Stomach (tissue), 9 donors: ENCODE data around the gene NPHP4. TPM values are rescaled to one million over a fixed set of nuclear protein-coding genes. Genes with fewer than 3 reads are reported as not detected.

Source experiments
- DNase-seq, 2 donors: peaks; one replicate each; pipeline versions ENCODE4 v3.0.0 to v3.0.0-alpha.2; 2013 to 2019
- H3K27ac ChIP-seq, 5 donors: fragments of 200-600 bp in 4 of 5; sonication (generic) in 4 of 5; one replicate each; pipeline ENCODE4 v1.5.1; 2013 to 2019; ENCODE audit warnings: mild to moderate bottlenecking in 1 of 5, moderate library complexity in 1 of 5
- H3K27me3 ChIP-seq, 3 donors: fragments of 200-600 bp; sonication (generic); one replicate each; pipeline ENCODE4 v1.5.1; 2017 to 2019; ENCODE audit warnings: mixed run types in 1 of 3
- H3K36me3 ChIP-seq, 4 donors: fragments of 200-600 bp; sonication (generic); 1 replicate in 3 of 4; 2 replicates in 1 of 4; pipeline ENCODE4 v1.5.1; 2016 to 2019
- H3K4me1 ChIP-seq, 4 donors: fragments of 200-600 bp; sonication (generic); one replicate each; pipeline ENCODE4 v1.5.1; 2016 to 2019
- H3K4me3 ChIP-seq, 4 donors: fragments of 200-600 bp; sonication (generic) in 3 of 4; one replicate each; pipeline ENCODE4 v1.5.1; 2016 to 2019; ENCODE audit warnings: mild to moderate bottlenecking in 1 of 4
- H3K9me3 ChIP-seq, 4 donors: fragments of 200-600 bp; sonication (generic); one replicate each; pipeline ENCODE4 v1.5.1; 2016 to 2019
- CTCF ChIP-seq, 7 experiments: fragments of 450-650 bp in 4 of 7; fragments of 200-600 bp in 3 of 7; sonication (generic) in 3 of 7; IDR thresholded peaks; one replicate each; pipeline ENCODE4 v1.5.1; 2016 to 2019; ENCODE audit warnings: antibody characterized with exemption in 7 of 7, control low read depth in 2 of 7, mild to moderate bottlenecking in 1 of 7
- EP300 ChIP-seq: sonication (generic); formaldehyde crosslinking; IDR thresholded peaks from one replicate; pipeline ENCODE4 v1.6.1; 2017; ENCODE audit warnings: antibody characterized with exemption
- POLR2A ChIP-seq, 4 donors: fragments of 450-650 bp; IDR thresholded peaks; one replicate each; pipeline ENCODE4 v1.6.1; 2016; ENCODE audit warnings: antibody characterized with exemption in 4 of 4, control low read depth in 2 of 4, mild to moderate bottlenecking in 1 of 4, moderate library complexity in 1 of 4
- POLR2AphosphoS5 ChIP-seq, 3 donors: sonication (generic); formaldehyde crosslinking; IDR thresholded peaks; one replicate each; pipeline ENCODE4 v1.6.1; 2016; ENCODE audit warnings: antibody characterized with exemption in 3 of 3
- WGBS, 5 donors: extraction: QIAGEN DNeasy Blood & Tissue Kit in 3 of 5; methylation state at CpG; one replicate each; pipeline versions ENCODE4 v1.1.5 to v1.1.7; 2013 to 2018; 5-methylcytosine and 5-hydroxymethylcytosine counted together
- intact Hi-C: fragments of 100-400 bp; cut with DNase I; formaldehyde crosslinking; loops from one replicate; pipeline ENCODE4 v1.15.1; 2023; ENCODE audit warnings: low total_unique reads
- polyA plus RNA-seq, 3 donors: library from polyadenylated mRNA; stranded (reverse); fragments of 200-250 nt; gene quantifications; one replicate each; pipeline ENCODE4 v1.2.3, GENCODE V29; 2013
- total RNA-seq, 5 donors: library from RNA; depleted of rRNA; stranded (reverse); fragments of >200 nt; gene quantifications; one replicate each; pipeline versions ENCODE4 v1.1.0 to v1.2.3, GENCODE V29; 2014 to 2016
- donor health status: healthy with polysubstance abuse.
- donor health status: Bipolar disorder and iron deficiency.
- donor health status: healthy.

Gene NPHP4
- total and polyA plus RNA-seq, 8 donors = 1.9 to 29.7 (median 7.3) TPM

DNA sequence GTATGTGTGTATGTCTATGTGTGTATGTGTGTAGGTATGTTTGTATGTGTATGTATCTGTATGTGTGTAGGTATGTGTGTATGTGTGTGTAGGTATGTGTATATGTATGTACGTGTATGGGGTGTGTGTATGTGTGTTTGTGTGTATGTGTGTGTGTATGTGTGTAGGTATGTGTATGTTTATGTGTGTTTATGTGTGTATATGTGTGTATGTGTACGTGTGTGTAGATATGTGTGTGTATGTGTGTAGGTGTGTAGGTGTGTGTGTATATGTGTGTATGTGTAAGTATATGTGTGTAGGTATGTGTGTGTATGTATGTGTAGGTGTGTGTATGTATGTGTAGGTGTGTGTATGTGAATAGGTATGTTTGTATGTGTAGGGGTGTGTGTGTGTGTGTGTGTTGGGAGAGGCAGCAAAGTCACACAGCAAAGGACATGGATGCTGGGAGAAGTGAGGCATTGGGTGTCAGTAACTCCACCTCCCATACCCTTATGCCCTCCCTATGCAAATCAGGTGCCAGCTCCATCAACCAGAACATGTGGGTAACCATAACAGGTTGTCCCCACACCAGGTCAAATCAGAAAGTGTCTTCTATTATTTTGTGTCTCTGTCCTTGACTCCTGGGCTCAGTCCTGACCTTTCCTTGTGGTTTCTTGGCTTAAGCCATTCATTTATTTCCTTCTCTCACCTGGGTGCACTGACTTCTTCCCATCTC lies 38.5 kb upstream of the NPHP4 start:
- intact Hi-C loops = no loop called here
- peaks cover 0 to 23% (median 3%) of the 10 kb centered on the region in 4 donors for H3K4me1 ChIP-seq
- peaks cover 0 to 43% (median 0%) of the 10 kb centered on the region in 3 donors for H3K27me3 ChIP-seq
- peaks cover 0 to 5% (median 0%) of the 10 kb centered on the region in 4 donors for H3K36me3 ChIP-seq
- no peak overlapping the region for H3K27ac ChIP-seq
- no peaks in the 10 kb centered on the region for H3K9me3 ChIP-seq
- no peak for DNase-seq
- no peak overlapping the region for H3K4me3 ChIP-seq
- WGBS, 5 donors = 72 to 90% (median 85%) methylated on average over 2 of the region's 2 CpGs
- TF ChIP-seq CTCF (IDR thresholded peaks at IDR 0.05) (no peak), EP300 (no peak), POLR2A (IDR thresholded peaks at IDR 0.05) (no peak)

- Histone ChIP-seq H3K4me3 (no peak overlapping the region), H3K36me3 (peaks cover 0 to 5% (median 0%) of the 10 kb centered on the region in 4 donors), H3K27ac (no peak overlapping the region), H3K4me1 (peaks cover 0 to 29% (median 6%) of the 10 kb centered on the region in 4 donors), H3K27me3 (peaks cover 0 to 46% (median 0%) of the 10 kb centered on the region in 3 donors), H3K9me3 (no peaks in the 10 kb centered on the region)
- 82 to 88% (median 85%) methylated on average over 6 to 7 of the region's 7 CpGs for WGBS, 5 donors
- intact Hi-C loops = no loop called here
- no peak for DNase-seq
- TF ChIP-seq POLR2AphosphoS5 (IDR thresholded peaks at IDR 0.05) (no peak), POLR2A (IDR thresholded peaks at IDR 0.05) (no peak), CTCF (IDR thresholded peaks at IDR 0.05) (no peak), EP300 (no peak)
These were observed 37.9 kb upstream of the NPHP4 start for GRCh38 chr1:6030132-6030531.

- Histone ChIP-seq H3K4me1 (peaks cover 0 to 29% (median 4%) of the 10 kb centered on the region in 4 donors), H3K36me3 (peaks cover 0 to 5% (median 0%) of the 10 kb centered on the region in 4 donors), H3K4me3 (no peak overlapping the region), H3K27me3 (peaks cover 0 to 46% (median 0%) of the 10 kb centered on the region in 3 donors), H3K27ac (peak overlapping the region in 1 of 5 donors; percentile 81), H3K9me3 (no peaks in the 10 kb centered on the region)
- 87 to 97% (median 93%) methylated on average over 5 of the region's 5 CpGs for WGBS, 5 donors
- TF ChIP-seq CTCF (IDR thresholded peaks at IDR 0.05) (no peak), EP300 (no peak), POLR2A (IDR thresholded peaks at IDR 0.05) (no peak), POLR2AphosphoS5 (IDR thresholded peaks at IDR 0.05) (no peak)
- no peak for DNase-seq
- intact Hi-C loops = no loop called here
These were observed 37.1 kb upstream of the NPHP4 start for GRCh38 chr1:6029351-6029750.

GRCh38 chr1:6028042-6028850 lies 36.0 kb upstream of the NPHP4 start:
- H3K9me3 ChIP-seq = no peaks in the 10 kb centered on the region
- H3K27ac ChIP-seq = peak overlapping the region in 4 of 5 donors; percentile 8 to 81 (median 50)
- peak in 1 of 3 donors; percentile 25 for TF ChIP-seq POLR2AphosphoS5 (IDR thresholded peaks at IDR 0.05)
- no peak for TF ChIP-seq CTCF (IDR thresholded peaks at IDR 0.05)
- no peak for TF ChIP-seq EP300
- peaks cover 0 to 26% (median 2%) of the 10 kb centered on the region in 4 donors for H3K4me1 ChIP-seq
- H3K27me3 ChIP-seq = peaks cover 0 to 47% (median 0%) of the 10 kb centered on the region in 3 donors
- intact Hi-C loops = no loop called here
- peaks cover 0 to 5% (median 0%) of the 10 kb centered on the region in 4 donors for H3K36me3 ChIP-seq
- H3K4me3 ChIP-seq = peak overlapping the region in 3 of 4 donors; percentile 19 to 45 (median 41)
- 69 to 79% (median 76%) methylated on average over 19 of the region's 19 CpGs for WGBS, 5 donors
- DNase-seq = peak; percentile 43 to 56
